Neural cell (in vitro differentiated cells): ENCODE results near the gene DNAAF5. TPM values are rescaled to one million over a fixed set of nuclear protein-coding genes. Genes with fewer than 3 reads are reported as not detected.
"Not testable (repeated sequence)": the region's sequence is repeated elsewhere in the genome, so short reads cannot be mapped to it uniquely, and the experiment has no call there.

Experiments used
- H2AFZ ChIP-seq: fragments of 200-600, 300-800 bp; sonication (generic), shearing (Covaris generic); 2 replicates; pipeline ENCODE4 v1.6.0; 2014; ENCODE audit warnings: low read depth, mild to moderate bottlenecking, antibody characterized with exemption, low read length, moderate library complexity
- H3F3A ChIP-seq: fragments of 200-600 bp; shearing (Covaris generic); 2 replicates; pipeline ENCODE4 v1.6.1; 2016; ENCODE audit warnings: mild to moderate bottlenecking, moderate library complexity, mixed read lengths, antibody characterized with exemption, low read length; ENCODE audit not compliant: insufficient read depth, poor library complexity, severe bottlenecking
- H3K27ac ChIP-seq: fragments of 200-600, 300-800 bp; sonication (generic), shearing (Covaris generic); 2 replicates; pipeline ENCODE4 v1.5.1; 2014; ENCODE audit warnings: mild to moderate bottlenecking, low read length, moderate library complexity
- H3K27me3 ChIP-seq: fragments of 300-800, 200-600 bp; sonication (generic), shearing (Covaris generic); 2 replicates; pipeline ENCODE4 v1.6.0; 2014; ENCODE audit warnings: mild to moderate bottlenecking, low read depth, low read length, moderate library complexity; ENCODE audit not compliant: insufficient read depth
- H3K36me3 ChIP-seq: fragments of 300-800, 200-600 bp; sonication (generic), shearing (Covaris generic); 2 replicates; pipeline ENCODE4 v1.5.1; 2014; ENCODE audit warnings: mild to moderate bottlenecking, antibody characterized with exemption, low read length, moderate library complexity; ENCODE audit not compliant: insufficient read depth
- H3K4me2 ChIP-seq: fragments of 300-800, 200-600 bp; sonication (generic), shearing (Covaris generic); 2 replicates; pipeline ENCODE4 v1.6.0; 2014; ENCODE audit warnings: mild to moderate bottlenecking, low read length
- H3K4me3 ChIP-seq: fragments of 300-800, 200-600 bp; sonication (generic), shearing (Covaris generic); 2 replicates; pipeline ENCODE4 v1.5.1; 2014; ENCODE audit warnings: mild to moderate bottlenecking, low read length, moderate library complexity
- H3K79me2 ChIP-seq: fragments of 200-600 bp; shearing (Covaris generic); replicated peaks from 2 replicates; pipeline ENCODE4 v1.6.0; 2014; ENCODE audit warnings: mild to moderate bottlenecking, low read length, moderate library complexity; ENCODE audit not compliant: insufficient read depth
- H3K9ac ChIP-seq: fragments of 300-800, 200-600 bp; sonication (generic), shearing (Covaris generic); 2 replicates; pipeline ENCODE4 v1.6.1; 2016; ENCODE audit warnings: mild to moderate bottlenecking, low read length, mixed read lengths
- H3K9me2 ChIP-seq: fragments of 200-600 bp; shearing (Covaris generic); 2 replicates; pipeline ENCODE4 v1.6.1; 2016; ENCODE audit warnings: mild to moderate bottlenecking, low read length, mixed read lengths; ENCODE audit not compliant: insufficient read depth
- H3K9me3 ChIP-seq: fragments of 200-600, 300-800 bp; sonication (generic), shearing (Covaris generic); 2 replicates; pipeline ENCODE4 v1.6.1; 2016; ENCODE audit warnings: mild to moderate bottlenecking, mixed run types, low read length, moderate library complexity, mixed read lengths
- H4K20me1 ChIP-seq: fragments of 200-600 bp; shearing (Covaris generic); 2 replicates; pipeline ENCODE4 v1.6.1; 2016; ENCODE audit warnings: mild to moderate bottlenecking, mixed run types; ENCODE audit not compliant: insufficient read depth
- CTCF ChIP-seq: fragments of 450-650 bp; IDR thresholded peaks from 2 replicates; pipeline ENCODE4 v1.5.1; 2014; ENCODE audit warnings: antibody characterized with exemption, mild to moderate bottlenecking, moderate library complexity; ENCODE audit not compliant: poor library complexity, severe bottlenecking
- EP300 ChIP-seq: fragments of 450-650 bp; conservative IDR thresholded peaks from 2 replicates; pipeline ENCODE4 v1.6.1; 2014; ENCODE audit warnings: antibody characterized with exemption, mild to moderate bottlenecking, moderate library complexity; ENCODE audit not compliant: poor library complexity, severe bottlenecking
- EZH2 ChIP-seq: fragments of 200-600, 300-800 bp; shearing (Covaris generic), sonication (generic); IDR thresholded peaks from 2 replicates; pipeline ENCODE4 v1.6.1; 2014; ENCODE audit warnings: antibody characterized with exemption, low read length, borderline replicate concordance, mild to moderate bottlenecking; ENCODE audit not compliant: insufficient read depth, poor library complexity, severe bottlenecking
- MXI1 ChIP-seq: fragments of 450-650 bp; conservative IDR thresholded peaks from 2 replicates; pipeline ENCODE4 v1.6.1; 2014; ENCODE audit warnings: antibody characterized with exemption, mild to moderate bottlenecking; ENCODE audit not compliant: poor library complexity, severe bottlenecking
- POLR2AphosphoS5 ChIP-seq: IDR thresholded peaks from 2 replicates; pipeline ENCODE4 v1.6.1; 2012
- RAD21 ChIP-seq: fragments of 450-650 bp; conservative IDR thresholded peaks from 2 replicates; pipeline ENCODE4 v1.6.1; 2014; ENCODE audit warnings: antibody characterized with exemption, mild to moderate bottlenecking, moderate library complexity
- REST ChIP-seq: IDR thresholded peaks from 2 replicates; pipeline ENCODE4 v1.6.1; 2012; ENCODE audit warnings: borderline replicate concordance
- SMC3 ChIP-seq: fragments of 450-650 bp; conservative IDR thresholded peaks from 2 replicates; pipeline ENCODE4 v1.6.1; 2014; ENCODE audit warnings: antibody characterized with exemption, mild to moderate bottlenecking, moderate library complexity; ENCODE audit not compliant: poor library complexity
- TAF1 ChIP-seq: IDR thresholded peaks from 2 replicates; pipeline ENCODE4 v1.6.1; 2012; ENCODE audit warnings: low read depth
- polyA plus RNA-seq: library from polyadenylated mRNA; depleted of rRNA; stranded (reverse); fragments of >200 nt; gene quantifications from 2 replicates; pipeline ENCODE4 v1.2.3, GENCODE V29; 2014

DNAAF5 gene
- polyA plus RNA-seq, 1 donor from 2014 or later: 5.3 TPM

GRCh38 chr7:796434-797169 is 70.1 kb downstream of the DNAAF5 start:
- not testable (repeated sequence) for H4K20me1 ChIP-seq, H3K4me3 ChIP-seq, H3F3A ChIP-seq, H3K9ac ChIP-seq, H3K9me2 ChIP-seq, H3K27me3 ChIP-seq, H2AFZ ChIP-seq, H3K79me2 ChIP-seq, H3K9me3 ChIP-seq, H3K27ac ChIP-seq, H3K36me3 ChIP-seq, H3K4me2 ChIP-seq

- Histone ChIP-seq H3K9ac (no peak overlapping the region), H3F3A (no peaks in the 10 kb centered on the region), H3K27me3 (no peaks in the 10 kb centered on the region), H4K20me1 (no peaks in the 10 kb centered on the region), H3K4me2 (no peak overlapping the region), H3K79me2 (no peaks in the 10 kb centered on the region), H3K27ac (no peak overlapping the region), H2AFZ (no peak overlapping the region), H3K9me2 (no peaks in the 10 kb centered on the region), H3K36me3 (no peaks in the 10 kb centered on the region), H3K4me3 (no peak overlapping the region), H3K9me3 (no peaks in the 10 kb centered on the region)
- TF ChIP-seq EP300: no peak
- no peak for TF ChIP-seq SMC3
- no peak for TF ChIP-seq REST
- TF ChIP-seq RAD21: no peak
- TF ChIP-seq CTCF: no peak
- no peak for TF ChIP-seq TAF1
- TF ChIP-seq POLR2AphosphoS5: no peak
- TF ChIP-seq MXI1: no peak
- TF ChIP-seq EZH2: no peak
Observed at GRCh38 chr7:798921-799470, 72.5 kb downstream of the DNAAF5 start.
